PC-9 (cell line): Measurements from ENCODE around the gene FBLN2. TPM values are rescaled to one million over a fixed set of nuclear protein-coding genes. Genes with fewer than 3 reads are reported as not detected.

Experiments
- BruUV-seq: library from RNA; stranded (reverse); fragments of 400-500 nt; replicated peaks from 2 replicates; lab custom pipeline; 2021; lab: Mats Ljungman, UMichigan
- CTCF ChIA-PET: fragments of 300-600 bp; sonication (Branson Sonifier 250); formaldehyde crosslinking; loops from one replicate; lab custom pipeline; 2022; ENCODE audit warnings: antibody characterized with exemption; lab: Charles Lee
- POLR2A ChIA-PET: fragments of 300-600 bp; sonication (Branson Sonifier 250); formaldehyde crosslinking; loops from one replicate; lab custom pipeline; 2022; ENCODE audit warnings: antibody characterized with exemption; ENCODE audit not compliant: unreplicated experiment; lab: Charles Lee
- DNase-seq, 2 experiments: peaks; one replicate each; pipeline versions ENCODE4 v3.0.0 to v3.0.0-alpha.2; 2015 to 2022; ENCODE audit warnings: mixed read lengths in 1 of 2
- H2AFZ ChIP-seq: fragments of 200-600 bp; sonication (generic); 2 replicates; pipeline ENCODE4 v1.8.1; 2017; ENCODE audit warnings: antibody characterized with exemption
- H3F3A ChIP-seq: fragments of 200-600 bp; sonication (generic); 2 replicates; pipeline ENCODE4 v1.8.1; 2017; ENCODE audit warnings: antibody characterized with exemption, mild to moderate bottlenecking, low read depth; ENCODE audit not compliant: insufficient read depth
- H3K27ac ChIP-seq: fragments of 200-600 bp; sonication (generic); 2 replicates; pipeline ENCODE4 v1.6.1; 2016; ENCODE audit warnings: mixed run types
- H3K27me3 ChIP-seq: fragments of 200-600 bp; sonication (generic); 2 replicates; pipeline ENCODE4 v1.6.1; 2016; ENCODE audit warnings: low read depth, mixed run types; ENCODE audit not compliant: insufficient read depth
- H3K36me3 ChIP-seq: fragments of 200-600 bp; sonication (generic); 2 replicates; pipeline ENCODE4 v1.6.1; 2016; ENCODE audit warnings: low read depth, mixed run types
- H3K4me1 ChIP-seq: fragments of 200-600 bp; sonication (generic); replicated peaks from 2 replicates; pipeline ENCODE4 v1.6.1; 2016; ENCODE audit warnings: mixed run types; ENCODE audit not compliant: insufficient read depth
- H3K4me2 ChIP-seq: fragments of 200-600 bp; sonication (generic); 2 replicates; pipeline ENCODE4 v1.6.1; 2017; ENCODE audit warnings: mixed run types
- H3K4me3 ChIP-seq: fragments of 200-600 bp; sonication (generic); 2 replicates; pipeline ENCODE4 v1.6.1; 2016; ENCODE audit warnings: mixed run types
- H3K79me2 ChIP-seq: fragments of 200-600 bp; sonication (generic); 2 replicates; pipeline ENCODE4 v1.6.1; 2017; ENCODE audit warnings: low read depth, mixed run types
- H3K9me2 ChIP-seq: fragments of 200-600 bp; sonication (generic); 2 replicates; pipeline ENCODE4 v1.8.1; 2017; ENCODE audit warnings: mild to moderate bottlenecking; ENCODE audit not compliant: insufficient read depth
- H3K9me3 ChIP-seq: fragments of 200-600 bp; sonication (generic); 2 replicates; pipeline ENCODE4 v1.8.1; 2016; ENCODE audit warnings: low read depth; ENCODE audit not compliant: insufficient read depth
- H4K20me1 ChIP-seq: fragments of 200-600 bp; sonication (generic); 2 replicates; pipeline ENCODE4 v1.8.1; 2017; ENCODE audit not compliant: insufficient read depth
- CTCF ChIP-seq: fragments of 200-600 bp; sonication (generic); conservative IDR thresholded peaks from 2 replicates; pipeline ENCODE4 v1.6.1; 2017; ENCODE audit warnings: mixed run types, antibody characterized with exemption, mild to moderate bottlenecking, moderate library complexity
- EZH2 ChIP-seq: fragments of 200-600 bp; sonication (generic); IDR thresholded peaks from 2 replicates; pipeline ENCODE4 v1.8.0; 2017; ENCODE audit warnings: antibody characterized with exemption, low read depth
- intact Hi-C: fragments of 100-400 bp; cut with micrococcal nuclease; formaldehyde crosslinking; loops from one replicate; pipeline ENCODE4 v1.10.0; 2022; ENCODE audit not compliant: unreplicated experiment
- total RNA-seq: library from RNA; stranded (reverse); gene quantifications from 2 replicates; pipeline ENCODE4 v1.2.3, GENCODE V29; 2021

Gene FBLN2
- total RNA-seq, 1 experiment from 2014 or later = 0.57 TPM

GRCh38 chr3:13568515-13569028 lies 19.6 kb downstream of the FBLN2 start:
- POLR2A ChIA-PET = no interaction called here
- no peaks in the 10 kb centered on the region for H3K9me2 ChIP-seq
- CTCF ChIA-PET = no interaction called here
- H3K79me2 ChIP-seq = no peaks in the 10 kb centered on the region
- H3K36me3 ChIP-seq = no peaks in the 10 kb centered on the region
- intact Hi-C loops = no loop called here
- H4K20me1 ChIP-seq = no peaks in the 10 kb centered on the region
- no peak overlapping the region for H2AFZ ChIP-seq
- no peaks in the 10 kb centered on the region for H3K9me3 ChIP-seq
- no peak for DNase-seq
- H3F3A ChIP-seq = no peaks in the 10 kb centered on the region
- H3K27ac ChIP-seq = no peak overlapping the region
- BruUV-seq = no TSS peak
- H3K4me3 ChIP-seq = no peak overlapping the region
- H3K27me3 ChIP-seq = no peaks in the 10 kb centered on the region
- H3K4me2 ChIP-seq = no peak overlapping the region
- no peaks in the 10 kb centered on the region for H3K4me1 ChIP-seq
- TF ChIP-seq CTCF (no peak), EZH2 (no peak)

DNA sequence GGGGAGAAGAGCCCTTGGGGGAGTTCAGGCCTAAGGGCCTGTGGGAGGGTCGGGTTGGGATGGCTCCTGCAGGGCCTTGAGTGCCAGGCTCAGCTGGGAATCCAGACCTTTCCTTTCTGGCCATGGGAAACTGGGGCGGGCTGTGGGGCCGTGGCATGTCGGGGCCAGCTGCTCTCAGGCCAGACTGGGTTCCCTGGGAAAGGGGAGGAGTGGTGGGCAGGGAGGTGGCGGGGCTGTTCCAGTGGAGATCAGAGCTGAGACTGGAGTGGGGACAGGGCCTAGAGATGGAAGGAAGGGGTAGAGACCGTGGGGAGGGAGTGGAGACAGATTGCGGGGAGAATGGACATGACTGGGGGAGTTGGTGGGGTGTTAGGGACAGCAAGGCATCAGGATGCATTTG lies 20.3 kb downstream of the FBLN2 start:
- no peaks in the 10 kb centered on the region for H3K9me2 ChIP-seq
- ChIA-PET POLR2A (no interaction called here), CTCF (no interaction called here)
- H3K36me3 ChIP-seq = no peaks in the 10 kb centered on the region
- intact Hi-C loops = no loop called here
- BruUV-seq = no TSS peak
- no peak for DNase-seq
- H2AFZ ChIP-seq = no peak overlapping the region
- H3K27ac ChIP-seq = no peak overlapping the region
- H3K4me2 ChIP-seq = no peak overlapping the region
- no peak overlapping the region for H3K4me3 ChIP-seq
- no peak for TF ChIP-seq EZH2
- no peak for TF ChIP-seq CTCF
- no peaks in the 10 kb centered on the region for H3K79me2 ChIP-seq
- H3K9me3 ChIP-seq = no peaks in the 10 kb centered on the region
- no peaks in the 10 kb centered on the region for H4K20me1 ChIP-seq
- H3F3A ChIP-seq = no peaks in the 10 kb centered on the region
- no peaks in the 10 kb centered on the region for H3K27me3 ChIP-seq
- no peaks in the 10 kb centered on the region for H3K4me1 ChIP-seq

DNA sequence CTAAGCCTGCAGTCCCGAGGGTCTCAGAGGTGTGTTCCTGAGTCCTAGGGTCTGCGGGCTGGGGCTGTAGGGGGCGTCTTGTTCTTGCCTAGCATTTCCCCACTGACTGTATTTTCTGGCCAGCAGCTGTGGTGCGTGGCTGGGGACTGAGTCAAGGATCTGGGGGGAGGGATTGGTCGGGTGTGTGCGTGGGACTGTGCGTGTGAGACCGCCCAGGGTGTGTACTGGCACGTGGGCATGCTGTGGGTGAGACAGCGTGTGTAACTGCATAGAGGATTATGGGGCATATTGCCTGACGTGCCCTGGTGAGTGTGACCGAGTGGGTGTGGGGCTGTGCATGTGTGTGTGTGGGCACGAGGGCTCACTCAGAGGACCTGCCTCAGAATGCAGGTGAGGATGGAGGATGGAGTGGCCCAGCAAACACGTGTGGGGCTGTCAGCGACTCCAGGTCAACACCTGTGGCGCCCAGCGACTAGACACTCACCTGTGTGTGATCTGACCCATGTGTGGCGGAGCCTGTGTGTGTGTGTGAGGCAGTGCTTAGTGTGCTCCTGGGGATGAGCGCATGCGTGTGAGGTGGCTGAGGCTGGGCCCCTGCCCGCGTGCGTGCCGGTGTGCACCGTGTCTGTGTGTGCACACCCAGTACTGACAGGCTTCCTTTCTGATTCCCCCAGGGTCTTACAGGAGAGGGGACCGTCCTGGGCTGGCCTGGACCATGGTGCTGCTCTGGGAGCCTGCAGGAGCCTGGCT lies 20.9 kb downstream of the FBLN2 start:
- Histone ChIP-seq H2AFZ (no peak overlapping the region), H3K79me2 (no peaks in the 10 kb centered on the region), H3K27ac (no peak overlapping the region), H3K4me1 (no peaks in the 10 kb centered on the region), H3K36me3 (no peaks in the 10 kb centered on the region), H3K4me2 (no peak overlapping the region), H3K4me3 (no peak overlapping the region), H3K27me3 (no peaks in the 10 kb centered on the region), H3K9me2 (no peaks in the 10 kb centered on the region), H3K9me3 (no peaks in the 10 kb centered on the region), H4K20me1 (no peaks in the 10 kb centered on the region), H3F3A (no peaks in the 10 kb centered on the region)
- DNase-seq = no peak
- CTCF ChIA-PET = no interaction called here
- BruUV-seq = no TSS peak
- TF ChIP-seq EZH2 (no peak), CTCF (no peak)
- intact Hi-C loops = no loop called here
- POLR2A ChIA-PET = no interaction called here
